Astrocyte (in vitro differentiated cells and primary cell): ENCODE measurements around the gene DDX4. TPM values are rescaled to one million over a fixed set of nuclear protein-coding genes. Genes with fewer than 3 reads are reported as not detected.

Source experiments
- DNase-seq: peaks from one replicate; pipeline ENCODE4 v3.0.0-alpha.2; 2010; ENCODE audit warnings: low read depth
- FAIRE-seq: peaks from 2 replicates; lab custom pipeline; 2011; peaks lifted over from hg19 to GRCh38; lab: Jason Lieb, UNC
- H2AFZ ChIP-seq: 2 replicates; pipeline ENCODE4 v1.6.0; 2012; ENCODE audit warnings: low read depth, low read length, inconsistent platforms
- H3K27ac ChIP-seq: 2 replicates; pipeline ENCODE4 v1.5.1; 2011; ENCODE audit warnings: low read depth, low read length, inconsistent platforms
- H3K27me3 ChIP-seq: 2 replicates; pipeline ENCODE4 v1.6.0; 2011; ENCODE audit warnings: low read length, inconsistent platforms; ENCODE audit not compliant: insufficient read depth
- H3K36me3 ChIP-seq: 2 replicates; pipeline ENCODE4 v1.5.1; 2011; ENCODE audit warnings: low read length, inconsistent platforms; ENCODE audit not compliant: insufficient read depth
- H3K4me1 ChIP-seq: 2 replicates; pipeline ENCODE4 v1.5.1; 2011; ENCODE audit warnings: low read length, inconsistent platforms; ENCODE audit not compliant: insufficient read depth
- H3K4me2 ChIP-seq: 2 replicates; pipeline ENCODE4 v1.6.0; 2012; ENCODE audit warnings: low read length, inconsistent platforms
- H3K4me3 ChIP-seq: 2 replicates; pipeline ENCODE4 v1.5.1; 2011; ENCODE audit warnings: low read depth, mild to moderate bottlenecking, low read length, inconsistent platforms; ENCODE audit not compliant: insufficient read depth
- H3K79me2 ChIP-seq: 2 replicates; pipeline ENCODE4 v1.6.0; 2012; ENCODE audit warnings: mild to moderate bottlenecking, low read length, inconsistent platforms; ENCODE audit not compliant: insufficient read depth
- H3K9ac ChIP-seq: 2 replicates; pipeline ENCODE4 v1.6.0; 2012; ENCODE audit warnings: mild to moderate bottlenecking, low read length, inconsistent platforms
- H3K9me3 ChIP-seq: 2 replicates; pipeline ENCODE4 v1.5.1; 2012; ENCODE audit warnings: low read depth, mild to moderate bottlenecking, low read length, inconsistent platforms; ENCODE audit not compliant: insufficient read depth
- H4K20me1 ChIP-seq: 2 replicates; pipeline ENCODE4 v1.6.0; 2012; ENCODE audit warnings: low read length, inconsistent platforms; ENCODE audit not compliant: insufficient read depth
- H3K27ac Mint-ChIP-seq: one replicate; pipeline ENCODE4 v1.8.0; 2021; ENCODE audit warnings: mild to moderate bottlenecking, mixed read lengths; ENCODE audit not compliant: unreplicated experiment
- H3K27me3 Mint-ChIP-seq: one replicate; pipeline ENCODE4 v1.8.0; 2021; ENCODE audit warnings: low read depth, mixed read lengths; ENCODE audit not compliant: unreplicated experiment
- H3K36me3 Mint-ChIP-seq: one replicate; pipeline ENCODE4 v1.8.0; 2021; ENCODE audit warnings: low read depth, mixed read lengths; ENCODE audit not compliant: unreplicated experiment
- H3K4me1 Mint-ChIP-seq: one replicate; pipeline ENCODE4 v1.8.0; 2021; ENCODE audit warnings: low read depth, mixed read lengths; ENCODE audit not compliant: unreplicated experiment
- H3K4me3 Mint-ChIP-seq: one replicate; pipeline ENCODE4 v1.8.0; 2021; ENCODE audit warnings: mild to moderate bottlenecking, moderate library complexity, mixed read lengths; ENCODE audit not compliant: unreplicated experiment
- H3K9me3 Mint-ChIP-seq: one replicate; pipeline ENCODE4 v1.8.0; 2021; ENCODE audit warnings: mild to moderate bottlenecking, mixed read lengths; ENCODE audit not compliant: unreplicated experiment
- EZH2 ChIP-seq: IDR thresholded peaks from 2 replicates; pipeline ENCODE4 v1.6.1; 2012; ENCODE audit warnings: mild to moderate bottlenecking, low read length, inconsistent platforms; ENCODE audit not compliant: insufficient read depth
- total RNA-seq: library from RNA; stranded (reverse); gene quantifications from 2 replicates; pipeline ENCODE4 v1.2.1, GENCODE V29; 2021
- TF ChIP-seq, protein P1 (sequence below): IDR thresholded peaks from 2 replicates; pipeline ENCODE4 v1.5.1; 2011; ENCODE audit warnings: low read depth, mild to moderate bottlenecking, inconsistent platforms, low read length, moderate library complexity; ENCODE audit not compliant: insufficient read depth

DDX4 gene
- total RNA-seq, 1 donor from 2014 or later = not detected

DNA sequence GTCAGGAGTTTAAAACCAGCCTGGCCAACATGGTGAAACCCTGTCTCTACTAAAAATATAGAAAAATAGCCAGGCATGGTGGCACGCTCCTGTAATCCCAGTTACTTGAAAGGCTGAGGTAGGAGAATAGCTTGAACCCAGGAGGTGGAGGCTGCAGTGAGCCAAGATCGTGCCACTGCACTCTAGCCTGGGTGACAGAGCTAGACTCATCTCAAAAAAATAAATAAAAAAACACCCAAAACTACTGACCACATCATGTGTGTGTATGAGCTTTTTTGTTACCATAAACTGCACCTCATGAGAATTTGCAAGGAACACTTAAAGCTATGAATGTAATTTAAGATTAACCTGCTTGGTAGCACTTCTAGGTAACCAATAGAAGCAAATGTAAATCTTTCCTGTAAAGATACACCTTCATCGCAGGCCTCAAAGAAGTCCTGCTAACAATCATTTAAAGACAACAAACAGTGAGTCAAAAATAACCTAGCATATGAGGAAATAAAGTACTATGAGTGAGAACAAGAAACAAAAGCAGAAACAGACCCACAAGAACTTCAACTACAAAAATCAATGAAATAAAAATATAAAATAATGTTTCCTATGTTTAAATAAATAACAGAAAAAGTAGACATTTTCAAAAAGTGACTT is 38.7 kb upstream of the DDX4 start:
- no peak overlapping the region for H3K4me3 Mint-ChIP-seq
- H3K36me3 Mint-ChIP-seq = peaks cover 6% of the 10 kb centered on the region

DNA sequence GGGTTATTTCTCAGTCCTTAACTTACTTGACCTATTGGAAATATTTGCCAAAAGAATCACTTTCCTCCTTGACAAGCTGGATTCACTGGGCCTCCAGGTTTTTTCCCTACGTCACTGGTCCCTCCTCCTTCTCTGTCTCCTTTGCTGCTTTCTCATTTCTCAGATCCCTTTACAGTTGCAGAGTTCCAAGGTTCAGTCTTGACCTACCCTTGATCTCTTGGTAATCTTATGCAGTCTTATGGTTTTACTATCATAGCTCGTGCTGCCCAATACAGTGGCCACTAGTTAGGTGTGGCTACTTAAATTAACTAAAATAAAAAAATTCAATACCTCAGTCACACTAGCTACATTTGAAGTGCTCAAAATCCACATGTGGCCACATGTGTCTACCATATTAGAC is 37.1 kb upstream of the DDX4 start:
- Histone ChIP-seq H3K79me2 (no peaks in the 10 kb centered on the region), H3K4me1 (no peaks in the 10 kb centered on the region), H3K27ac (no peak overlapping the region), H3K9ac (no peak overlapping the region), H3K9me3 (no peaks in the 10 kb centered on the region), H3K4me3 (no peak overlapping the region), H3K4me2 (no peak overlapping the region), H3K36me3 (no peaks in the 10 kb centered on the region), H3K27me3 (no peaks in the 10 kb centered on the region), H2AFZ (no peak overlapping the region), H4K20me1 (no peaks in the 10 kb centered on the region)
- H3K4me3 Mint-ChIP-seq = no peak overlapping the region
- no peaks in the 10 kb centered on the region for H3K4me1 Mint-ChIP-seq
- H3K27ac Mint-ChIP-seq = no peak overlapping the region
- no peaks in the 10 kb centered on the region for H3K27me3 Mint-ChIP-seq
- H3K9me3 Mint-ChIP-seq = peaks cover 3% of the 10 kb centered on the region
- DNase-seq (no peak), FAIRE-seq (no peak)
- H3K36me3 Mint-ChIP-seq = peaks cover 6% of the 10 kb centered on the region
- TF ChIP-seq, protein P1, sequence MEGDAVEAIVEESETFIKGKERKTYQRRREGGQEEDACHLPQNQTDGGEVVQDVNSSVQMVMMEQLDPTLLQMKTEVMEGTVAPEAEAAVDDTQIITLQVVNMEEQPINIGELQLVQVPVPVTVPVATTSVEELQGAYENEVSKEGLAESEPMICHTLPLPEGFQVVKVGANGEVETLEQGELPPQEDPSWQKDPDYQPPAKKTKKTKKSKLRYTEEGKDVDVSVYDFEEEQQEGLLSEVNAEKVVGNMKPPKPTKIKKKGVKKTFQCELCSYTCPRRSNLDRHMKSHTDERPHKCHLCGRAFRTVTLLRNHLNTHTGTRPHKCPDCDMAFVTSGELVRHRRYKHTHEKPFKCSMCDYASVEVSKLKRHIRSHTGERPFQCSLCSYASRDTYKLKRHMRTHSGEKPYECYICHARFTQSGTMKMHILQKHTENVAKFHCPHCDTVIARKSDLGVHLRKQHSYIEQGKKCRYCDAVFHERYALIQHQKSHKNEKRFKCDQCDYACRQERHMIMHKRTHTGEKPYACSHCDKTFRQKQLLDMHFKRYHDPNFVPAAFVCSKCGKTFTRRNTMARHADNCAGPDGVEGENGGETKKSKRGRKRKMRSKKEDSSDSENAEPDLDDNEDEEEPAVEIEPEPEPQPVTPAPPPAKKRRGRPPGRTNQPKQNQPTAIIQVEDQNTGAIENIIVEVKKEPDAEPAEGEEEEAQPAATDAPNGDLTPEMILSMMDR = no peak
- TF ChIP-seq EZH2 = no peak

More for the DNA sequence above, 38.7 kb upstream of the DDX4 start:
- H3K27me3 ChIP-seq = no peaks in the 10 kb centered on the region
- Mint-ChIP-seq H3K27ac (no peak overlapping the region), H3K9me3 (peaks cover 3% of the 10 kb centered on the region), H3K4me1 (no peaks in the 10 kb centered on the region), H3K27me3 (no peaks in the 10 kb centered on the region)
- H3K36me3 ChIP-seq = no peaks in the 10 kb centered on the region
- no peaks in the 10 kb centered on the region for H3K9me3 ChIP-seq
- no peaks in the 10 kb centered on the region for H3K79me2 ChIP-seq
- H3K9ac ChIP-seq = no peak overlapping the region
- H4K20me1 ChIP-seq = no peaks in the 10 kb centered on the region
- FAIRE-seq (no peak), DNase-seq (no peak)
- TF ChIP-seq, protein P1 = no peak
- no peak for TF ChIP-seq EZH2
- no peak overlapping the region for H3K4me2 ChIP-seq
- no peak overlapping the region for H3K4me3 ChIP-seq
- H2AFZ ChIP-seq = no peak overlapping the region
- H3K4me1 ChIP-seq = no peaks in the 10 kb centered on the region
- no peak overlapping the region for H3K27ac ChIP-seq

DNA sequence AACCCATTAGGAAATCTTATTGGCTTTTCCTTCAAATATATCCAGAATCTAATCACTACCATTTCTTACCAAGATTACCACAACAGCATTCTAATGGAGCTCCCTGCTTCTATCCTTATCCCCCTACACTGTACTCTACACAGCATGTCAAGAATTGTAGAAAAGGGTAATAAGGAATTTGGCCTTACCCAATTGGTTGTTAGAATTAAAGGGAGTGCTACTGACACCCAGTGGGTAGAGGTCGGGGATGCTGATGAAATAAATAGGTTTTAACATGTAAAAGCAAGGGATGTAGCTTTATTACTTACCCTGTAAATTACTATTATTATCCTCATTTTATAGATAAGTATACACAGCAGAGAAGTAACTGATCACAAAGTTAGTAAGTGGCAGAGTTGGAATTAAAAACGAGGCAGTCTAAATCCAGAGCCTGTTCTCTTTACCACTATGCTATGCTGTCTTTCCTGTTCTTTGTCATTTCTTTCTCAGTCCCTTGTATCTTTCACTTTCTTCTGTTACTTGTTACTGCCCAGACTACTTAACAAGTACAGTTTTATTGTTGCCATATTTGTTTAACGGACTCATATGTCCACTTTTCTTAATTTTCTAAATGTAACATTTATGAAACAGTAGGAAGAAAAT is 36.3 kb upstream of the DDX4 start:
- Histone ChIP-seq H3K4me2 (no peak overlapping the region), H3K9me3 (no peaks in the 10 kb centered on the region), H3K27ac (no peak overlapping the region), H3K36me3 (no peaks in the 10 kb centered on the region), H3K4me1 (no peaks in the 10 kb centered on the region), H3K4me3 (no peak overlapping the region), H3K9ac (no peak overlapping the region), H3K79me2 (no peaks in the 10 kb centered on the region), H4K20me1 (no peaks in the 10 kb centered on the region), H2AFZ (no peak overlapping the region), H3K27me3 (no peaks in the 10 kb centered on the region)
- no peak overlapping the region for H3K4me3 Mint-ChIP-seq
- H3K4me1 Mint-ChIP-seq = no peaks in the 10 kb centered on the region
- H3K9me3 Mint-ChIP-seq = peaks cover 3% of the 10 kb centered on the region
- TF ChIP-seq, protein P1 = no peak
- no peak for TF ChIP-seq EZH2
- H3K27me3 Mint-ChIP-seq = no peaks in the 10 kb centered on the region
- H3K36me3 Mint-ChIP-seq = peaks cover 6% of the 10 kb centered on the region
- FAIRE-seq (no peak), DNase-seq (no peak)
- no peak overlapping the region for H3K27ac Mint-ChIP-seq
